Activated CD8-positive, alpha-beta memory T cell treated with anti-CD3 and anti-CD28 coated beads, Interleukin-2, amount 50 U/mL, for 1 hour (primary cell): ENCODE results near the gene PERP.
"Not testable (repeated sequence)": the region's sequence is repeated elsewhere in the genome, so short reads cannot be mapped to it uniquely, and the experiment has no call there.

ENCODE experiments used
- DNase-seq: peaks from one replicate; pipeline ENCODE4 v3.0.0-alpha.2; 2020; ENCODE audit errors: extremely low read depth

The PERP gene

DNA sequence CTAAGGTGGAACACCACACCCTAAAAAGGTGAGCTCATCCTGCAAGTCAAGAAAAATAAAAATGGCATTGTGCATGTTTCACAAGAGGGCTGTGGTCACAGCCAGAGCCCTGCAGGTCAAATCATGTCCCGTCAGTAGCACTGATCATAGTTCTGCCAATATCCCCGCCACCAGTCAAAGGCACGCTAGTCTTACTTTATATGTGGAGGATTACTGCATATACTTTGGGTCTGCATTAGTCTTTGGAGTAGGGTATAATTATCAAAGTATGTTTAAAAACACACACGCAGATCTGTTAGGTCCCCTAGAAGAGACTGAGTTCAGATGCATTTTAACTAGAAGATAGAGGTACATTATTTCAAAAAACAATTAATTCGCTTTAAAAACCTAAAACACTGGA is 1.8 kb downstream of the PERP start:
- DNase-seq = no peak

DNA sequence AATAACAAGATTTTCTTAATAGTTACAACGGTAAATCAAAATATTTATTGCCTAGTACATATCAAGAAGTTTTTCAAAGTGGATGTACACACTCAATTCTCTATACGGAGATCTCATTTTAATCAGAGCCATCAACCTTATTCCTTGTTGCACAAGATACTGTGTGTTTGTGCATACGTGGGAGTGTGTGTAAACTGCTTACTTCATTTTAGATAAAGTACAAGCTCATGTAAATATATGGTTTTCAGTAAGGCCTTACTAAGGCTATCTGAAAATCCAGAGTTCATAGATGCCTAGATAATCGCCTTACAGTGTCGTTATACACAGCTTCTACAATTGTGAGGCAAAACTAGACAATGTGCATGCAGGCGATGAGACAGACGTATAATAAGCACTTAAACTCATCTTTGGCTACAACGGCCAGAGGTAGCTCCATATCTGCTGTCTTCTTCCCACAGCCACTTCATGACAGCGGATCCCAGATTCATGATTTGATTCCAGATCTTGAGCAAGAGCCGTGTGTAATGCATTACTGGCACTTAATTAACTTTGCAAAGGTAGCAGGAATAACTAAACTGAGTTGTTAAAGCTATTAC is 2.5 kb downstream of the PERP start:
- no peak for DNase-seq

DNA sequence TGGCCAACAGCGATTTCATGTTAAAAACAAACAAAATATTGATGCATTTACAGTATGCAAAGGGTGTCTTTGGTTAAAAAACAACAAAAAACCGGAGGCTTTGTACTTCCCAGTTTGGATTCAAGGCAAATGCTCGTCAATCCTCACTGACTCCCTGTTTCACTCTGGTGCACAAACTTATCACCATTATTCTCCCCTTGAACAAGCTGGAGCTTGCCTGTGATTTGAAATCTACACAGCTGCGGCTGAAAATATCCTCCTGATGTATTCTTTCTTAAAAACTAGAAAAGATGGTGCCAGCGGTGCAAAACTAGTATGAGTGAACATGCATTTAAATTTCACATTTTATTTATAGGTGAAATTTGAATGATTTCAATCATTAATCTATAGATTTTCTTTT is 3.3 kb downstream of the PERP start:
- no peak for DNase-seq

- DNase-seq = no peak
These were observed 5.1 kb downstream of the PERP start for GRCh38 chr6:138101946-138102731.

- DNase-seq = no peak
These were observed 7.4 kb downstream of the PERP start for GRCh38 chr6:138099832-138100231.

- no peak for DNase-seq
These were observed 8.9 kb downstream of the PERP start for GRCh38 chr6:138098306-138098705.

DNA sequence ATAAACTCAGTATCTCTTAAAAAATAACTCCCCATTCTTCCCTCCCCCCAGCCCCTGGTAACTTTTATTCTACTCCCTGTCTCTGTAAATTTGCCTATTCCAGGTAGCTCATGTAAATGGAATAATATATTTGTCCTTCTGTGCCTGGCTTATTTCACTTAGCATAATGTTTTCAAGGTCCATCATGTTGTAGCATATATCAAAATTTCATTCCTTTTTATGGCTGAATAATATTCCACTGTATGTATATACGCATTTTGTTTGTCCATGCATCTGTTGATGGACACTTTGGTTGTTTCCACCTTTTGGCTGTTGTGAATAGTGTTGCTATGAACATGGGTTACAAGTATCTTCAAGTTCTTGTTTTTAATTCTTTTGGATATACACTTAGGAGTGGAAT is 13.0 kb downstream of the PERP start:
- DNase-seq = no peak

- DNase-seq = no peak
These were observed 13.6 kb downstream of the PERP start for GRCh38 chr6:138093632-138094031.

DNA sequence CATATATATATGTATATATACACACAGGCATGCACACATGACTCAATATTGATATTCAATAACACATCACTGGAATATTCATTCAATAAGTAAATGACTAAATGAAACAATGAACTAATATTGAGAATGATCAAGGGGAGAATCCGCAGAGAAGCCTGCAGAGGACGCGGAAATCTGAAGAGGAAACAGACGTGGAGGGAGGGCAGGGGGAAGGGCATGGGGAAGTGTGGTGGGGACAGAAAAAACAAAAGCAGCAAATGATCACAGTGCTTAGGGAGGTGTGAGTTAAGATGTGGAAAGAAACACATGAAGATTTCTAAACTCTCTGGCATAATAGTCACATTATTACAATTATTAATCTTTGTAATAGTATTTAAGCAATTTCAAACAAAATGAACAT is 14.5 kb downstream of the PERP start:
- DNase-seq = no peak

DNA sequence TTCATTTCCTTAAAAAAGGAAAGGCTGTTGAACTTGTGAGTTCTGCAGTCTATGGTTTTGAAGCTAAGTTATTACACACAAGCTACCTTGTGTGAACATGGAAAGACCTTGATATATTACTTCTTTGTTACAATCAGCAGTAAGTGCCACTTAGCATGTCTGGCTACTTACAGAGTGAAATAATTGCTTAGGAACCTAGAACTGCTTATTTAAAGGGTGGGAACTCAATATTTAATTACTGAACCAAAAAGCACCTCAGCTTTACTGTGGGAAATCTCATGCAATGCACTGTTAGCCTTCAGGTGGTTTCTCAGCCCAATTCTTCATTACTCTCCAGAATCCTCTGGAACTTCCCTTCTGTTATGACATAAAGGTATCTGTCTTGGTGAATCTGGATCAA is 17.9 kb downstream of the PERP start:
- DNase-seq = no peak

- DNase-seq = no peak
These were observed 18.9 kb downstream of the PERP start for GRCh38 chr6:138088326-138088762.

DNA sequence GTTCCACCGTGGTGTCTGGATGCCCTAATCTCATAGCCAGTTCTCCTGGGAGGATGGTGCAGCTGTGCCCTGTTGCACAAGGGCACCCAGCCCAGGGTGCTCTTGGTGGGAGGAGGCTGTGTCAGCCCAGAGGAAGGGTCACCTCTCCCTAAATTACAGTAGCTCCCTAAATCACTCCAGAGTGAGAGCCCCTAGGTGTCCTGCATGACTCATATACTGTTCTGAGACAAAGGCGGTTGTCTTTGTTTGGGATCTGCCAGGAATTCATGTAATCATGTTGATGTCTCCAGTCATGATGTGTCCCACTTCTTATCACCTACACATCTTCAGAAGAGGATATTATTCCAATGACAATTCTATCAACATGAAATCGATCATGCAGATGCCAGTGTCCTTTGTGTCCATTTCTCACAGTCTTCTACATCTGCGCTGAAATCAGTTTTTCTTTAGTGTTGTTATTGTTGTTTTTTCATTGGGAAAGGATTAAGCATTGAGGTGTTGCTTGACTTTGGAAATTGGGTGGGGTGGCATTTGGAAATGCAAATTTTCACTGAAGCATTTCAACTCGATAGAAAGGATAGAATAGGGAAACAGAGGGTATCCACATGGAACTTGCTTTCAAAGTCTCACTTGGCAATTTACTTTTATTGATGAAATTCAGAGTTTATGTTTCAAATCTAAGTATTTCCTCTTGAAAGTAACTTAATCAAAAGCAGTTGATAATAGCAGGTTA is 19.5 kb downstream of the PERP start:
- DNase-seq = no peak

- DNase-seq = no peak
These were observed 20.5 kb downstream of the PERP start for GRCh38 chr6:138086573-138087196.

DNA sequence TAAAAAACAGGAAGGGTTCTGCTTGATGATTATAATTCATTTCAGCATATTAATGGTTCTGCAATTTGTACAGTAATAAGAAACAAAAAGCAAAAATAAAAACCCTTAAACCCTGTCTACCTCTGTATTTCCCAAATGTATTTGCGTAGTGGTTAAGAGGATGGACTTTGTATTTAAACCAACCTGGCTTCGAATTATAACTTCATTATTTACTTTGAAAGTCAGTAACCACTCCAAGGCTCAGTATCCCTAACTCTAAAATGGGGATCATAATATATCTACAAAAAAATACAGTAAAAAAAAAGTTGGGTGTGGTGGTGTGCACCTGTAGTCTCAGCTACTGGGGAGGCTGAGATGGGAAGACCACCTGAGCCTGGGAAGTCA is 21.4 kb downstream of the PERP start:
- no peak for DNase-seq

DNA sequence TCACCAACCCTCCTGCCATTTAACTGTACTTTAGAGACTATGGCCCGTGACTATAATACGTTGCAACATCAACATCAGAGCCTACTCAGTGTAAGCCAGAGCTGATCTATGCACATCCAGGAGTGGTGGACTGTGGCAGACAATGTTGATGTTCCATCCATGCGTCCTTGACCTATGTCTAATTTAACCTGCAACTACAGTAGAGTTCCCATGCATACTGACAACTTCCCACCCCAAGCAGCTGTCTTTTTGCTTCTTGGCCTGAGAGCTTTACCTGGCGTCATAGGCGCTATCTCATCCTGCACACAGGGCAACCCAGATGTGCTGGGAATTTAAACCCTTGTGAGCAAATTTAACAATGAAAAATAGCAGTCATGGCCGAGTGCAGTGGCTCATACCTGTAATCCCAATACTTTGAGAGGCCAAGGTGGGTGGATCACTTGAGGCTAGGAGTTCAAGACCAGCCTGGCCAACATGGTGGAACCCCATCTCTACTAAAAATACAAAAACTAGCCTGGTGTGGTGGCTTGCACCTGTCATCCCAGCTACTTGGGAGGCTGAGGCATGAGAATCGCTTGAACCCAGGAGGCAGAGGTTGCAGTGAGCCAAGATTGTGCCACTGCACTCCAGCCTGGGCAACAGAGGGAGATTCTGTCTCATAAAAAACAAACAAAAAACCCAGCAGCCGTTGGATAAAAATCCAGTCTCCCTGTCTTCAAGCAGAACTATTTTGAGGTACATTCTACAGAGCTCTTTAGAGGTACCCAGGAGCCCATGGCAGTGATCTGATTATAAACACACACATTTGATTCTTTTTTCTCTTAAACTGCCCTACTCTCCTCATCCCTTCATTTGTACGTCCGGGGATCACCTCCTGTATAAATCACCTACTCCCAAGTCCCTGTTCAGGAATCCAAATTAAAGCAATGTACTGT is 22.0 kb downstream of the PERP start:
- no peak for DNase-seq

GRCh38 chr6:138082232-138082631 is 25.0 kb downstream of the PERP start:
- no peak for DNase-seq

DNA sequence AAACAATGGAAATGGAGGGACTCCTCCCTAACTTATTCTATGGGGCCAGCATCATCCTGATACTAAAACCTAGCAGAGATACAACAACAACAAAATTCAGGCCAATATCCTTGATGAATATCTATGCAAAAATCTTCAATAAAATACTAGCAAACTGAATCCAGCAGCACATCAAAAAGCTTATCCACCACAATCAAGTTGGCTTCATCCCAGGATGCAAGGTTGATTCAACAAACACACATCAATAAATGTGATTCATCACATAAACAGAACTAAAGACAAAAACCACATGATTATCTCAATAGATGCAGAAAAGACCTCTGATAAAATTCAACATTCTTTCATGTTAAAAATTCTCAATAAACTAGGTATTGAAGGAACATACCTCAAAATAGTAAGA is 27.7 kb downstream of the PERP start:
- not testable (repeated sequence) for DNase-seq

GRCh38 chr6:138078491-138078890 is 28.7 kb downstream of the PERP start:
- DNase-seq = no peak

DNA sequence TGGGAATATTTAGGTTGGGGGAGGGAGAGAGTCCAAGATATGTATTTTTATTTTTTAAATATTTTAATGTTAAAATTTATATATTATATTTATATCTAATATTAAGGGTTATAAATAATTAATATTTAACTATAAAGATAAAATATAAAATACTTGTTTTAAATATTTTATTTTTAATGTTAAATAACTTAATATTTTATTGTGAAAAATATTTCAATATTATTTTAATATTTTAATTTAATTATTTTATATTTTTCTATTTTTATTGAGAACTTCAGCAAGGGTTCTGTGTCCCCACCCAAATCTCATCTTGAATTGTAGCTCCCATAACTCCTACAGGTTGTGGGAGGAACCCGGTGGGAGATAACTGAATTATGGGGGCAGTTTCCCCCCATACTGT is 34.0 kb downstream of the PERP start:
- DNase-seq = no peak

DNA sequence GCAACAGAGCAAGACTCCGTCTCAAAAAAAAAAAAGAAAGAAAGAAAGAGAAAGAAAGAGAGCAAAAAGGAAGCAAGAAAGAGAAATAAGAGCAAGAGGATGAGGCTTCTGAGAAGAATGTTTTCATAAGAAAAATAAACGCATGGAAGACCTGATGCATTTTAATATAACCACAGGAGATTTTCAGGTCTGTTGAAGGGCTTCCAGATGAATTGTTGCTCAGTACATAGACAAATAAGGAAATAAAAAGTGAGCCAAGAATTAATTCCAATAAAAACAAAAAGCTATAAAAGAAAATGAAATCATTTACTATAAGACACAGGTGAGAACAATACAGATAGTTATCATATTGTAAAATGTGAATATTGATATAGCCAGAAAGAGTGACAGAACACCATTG is 43.5 kb downstream of the PERP start:
- DNase-seq = no peak

DNA sequence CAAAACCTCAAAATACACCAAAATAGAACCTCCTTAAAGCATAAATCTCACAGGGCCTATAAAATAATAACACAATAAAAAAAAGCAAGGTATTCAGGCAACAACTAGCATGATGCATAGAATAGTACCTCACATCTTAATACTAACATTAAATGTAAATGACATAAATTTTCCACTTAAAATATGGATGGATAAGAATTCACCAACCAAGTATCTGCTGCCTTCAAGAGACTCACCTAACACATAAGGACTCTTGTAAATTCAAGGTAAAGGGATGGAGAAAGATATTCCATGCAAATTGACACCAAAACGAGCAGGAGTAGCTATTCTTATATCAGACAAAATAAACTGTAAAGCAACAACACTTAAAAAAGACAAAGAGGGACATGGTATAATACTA is 52.2 kb downstream of the PERP start:
- no peak for DNase-seq
